ENCODE measurements around the gene TMPRSS3.

TMPRSS3 gene

GRCh38 chr21:42439284-42440186 lies 43.7 kb upstream of the TMPRSS3 start:
- TF ChIP-seq ZFX (IDR thresholded peaks at IDR 0.05; ENCODE audit: borderline replicate concordance): no peak
- no peak for TF ChIP-seq CTCF (IDR thresholded peaks at IDR 0.05)
- H3K27ac ChIP-seq: no peak overlapping the region

- H3K27ac ChIP-seq: no peak overlapping the region
- TF ChIP-seq ZFX (IDR thresholded peaks at IDR 0.05; ENCODE audit: borderline replicate concordance) (no peak), CTCF (IDR thresholded peaks at IDR 0.05) (no peak)
Observed at GRCh38 chr21:42438316-42439205, 42.7 kb upstream of the TMPRSS3 start.

- no peak overlapping the region for H3K27ac ChIP-seq
- TF ChIP-seq CTCF (IDR thresholded peaks at IDR 0.05) (no peak), ZFX (IDR thresholded peaks at IDR 0.05; ENCODE audit: borderline replicate concordance) (no peak)
Observed at GRCh38 chr21:42437786-42438185, 41.9 kb upstream of the TMPRSS3 start.

GRCh38 chr21:42436914-42437313 lies 41.1 kb upstream of the TMPRSS3 start:
- no peak overlapping the region for H3K27ac ChIP-seq
- TF ChIP-seq ZFX (IDR thresholded peaks at IDR 0.05; ENCODE audit: borderline replicate concordance): no peak
- no peak for TF ChIP-seq CTCF (IDR thresholded peaks at IDR 0.05)

- no peak overlapping the region for H3K27ac ChIP-seq
- TF ChIP-seq CTCF (IDR thresholded peaks at IDR 0.05) (no peak), ZFX (IDR thresholded peaks at IDR 0.05; ENCODE audit: borderline replicate concordance) (no peak)
Observed at GRCh38 chr21:42435833-42436232, 40.0 kb upstream of the TMPRSS3 start.

GRCh38 chr21:42435401-42435800 lies 39.5 kb upstream of the TMPRSS3 start:
- H3K27ac ChIP-seq: no peak overlapping the region
- TF ChIP-seq CTCF (IDR thresholded peaks at IDR 0.05): no peak
- no peak for TF ChIP-seq ZFX (IDR thresholded peaks at IDR 0.05; ENCODE audit: borderline replicate concordance)

All from 22Rv1 (cell line).